22Rv1 (cell line): ENCODE data around the gene UTY.

Experiments used
- CTCF ChIP-seq: fragments of 450-650 bp; IDR thresholded peaks from 2 replicates; pipeline ENCODE4 v1.5.1; 2017; ENCODE audit warnings: mild to moderate bottlenecking
- ZFX ChIP-seq: fragments of 450-650 bp; IDR thresholded peaks from 2 replicates; pipeline ENCODE4 v1.6.1; 2017; ENCODE audit warnings: antibody characterized with exemption, borderline replicate concordance

GRCh38 chrY:13501215-13501614 lies 21.4 kb upstream of the UTY start:
- TF ChIP-seq CTCF = peak; percentile 28; the same call in 1 of the 2 replicates
- no peak for TF ChIP-seq ZFX
